PC-3 (cell line): Measurements from ENCODE around the gene RNU6-1.

Source experiments
- CTCF ChIP-seq: fragments of 300-600 bp; sonication (generic); conservative IDR thresholded peaks from 2 replicates; pipeline ENCODE4 v1.5.1; 2017; ENCODE audit warnings: antibody characterized with exemption, low read depth, mild to moderate bottlenecking, low read length
- EZH2 ChIP-seq: fragments of 300-600 bp; sonication (generic); IDR thresholded peaks from one replicate; pipeline ENCODE4 v1.6.1; 2017; ENCODE audit warnings: antibody characterized with exemption, mild to moderate bottlenecking, low read length; ENCODE audit not compliant: unreplicated experiment

- TF ChIP-seq CTCF (peak; percentile 83), EZH2 (no peak)
Measured at GRCh38 chr15:67836477-67836876, 3.4 kb downstream of the RNU6-1 start.
